Measurements from ENCODE around the gene THUMPD3.

GRCh38 chr3:9345041-9345440, 17.8 kb upstream of the THUMPD3 start:
- no peak for TF ChIP-seq POLR2AphosphoS5 (IDR thresholded peaks at IDR 0.05)
- no peak for TF ChIP-seq CTCF (IDR thresholded peaks at IDR 0.05)
- TF ChIP-seq POLR2A (IDR thresholded peaks at IDR 0.05), result no peak

Measured in breast epithelium (tissue), 3 donors.